ENCODE results near the gene BCO2. TPM values are rescaled to one million over a fixed set of nuclear protein-coding genes. Genes with fewer than 3 reads are reported as not detected.

Gene BCO2
- total RNA-seq, 2 donors from 2014 or later, result 0.24 to 1.0 TPM

GRCh38 chr11:112215621-112216020 is 40.3 kb downstream of the BCO2 start:
- DNase-seq, result no peak
- 75% methylated on average over 3 of the region's 6 CpGs; no CpG with 5 or more reads in 1 of the 2 experiments for WGBS, 2 experiments (ENCODE audit: insufficient coverage in 1 of 2, insufficient read length in 1 of 2)
- no peak overlapping the region for H3K4me3 ChIP-seq (ENCODE audit: low read length)
- no peak overlapping the region for H3K27ac ChIP-seq (ENCODE audit: low read depth, low read length)
- H3K9ac ChIP-seq (ENCODE audit: extremely low read depth, low read length, poor library complexity, severe bottlenecking), result no peak overlapping the region
- Mint-ChIP-seq H3K27me3 (ENCODE audit: insufficient read depth) (peaks cover 13% of the 10 kb centered on the region), H3K4me3 (no peak overlapping the region), H3K36me3 (ENCODE audit: low read depth) (no peaks in the 10 kb centered on the region), H3K9me3 (no peaks in the 10 kb centered on the region), H3K27ac (no peak overlapping the region), H3K4me1 (no peaks in the 10 kb centered on the region)
- H3K4me1 ChIP-seq (ENCODE audit: control insufficient read depth, insufficient read depth, low read length), result no peaks in the 10 kb centered on the region
- peaks cover 6% of the 10 kb centered on the region for H3K27me3 ChIP-seq (ENCODE audit: control insufficient read depth, insufficient read depth, low read length, poor library complexity, severe bottlenecking)
- H3K9me3 ChIP-seq (ENCODE audit: control insufficient read depth, low read length), result no peaks in the 10 kb centered on the region
- TF ChIP-seq CTCF (conservative IDR thresholded peaks at IDR 0.05), result no peak
- H3K36me3 ChIP-seq (ENCODE audit: control insufficient read depth, insufficient read depth, low read length), result no peaks in the 10 kb centered on the region

- no peak for TF ChIP-seq CTCF (conservative IDR thresholded peaks at IDR 0.05)
- H3K36me3 Mint-ChIP-seq (ENCODE audit: low read depth), result no peaks in the 10 kb centered on the region
- no peaks in the 10 kb centered on the region for H3K4me1 ChIP-seq (ENCODE audit: control insufficient read depth, insufficient read depth, low read length)
- H3K27me3 Mint-ChIP-seq (ENCODE audit: insufficient read depth), result peaks cover 13% of the 10 kb centered on the region
- H3K9ac ChIP-seq (ENCODE audit: extremely low read depth, low read length, poor library complexity, severe bottlenecking), result no peak overlapping the region
- H3K27ac ChIP-seq (ENCODE audit: low read depth, low read length), result no peak overlapping the region
- H3K27me3 ChIP-seq (ENCODE audit: control insufficient read depth, insufficient read depth, low read length, poor library complexity, severe bottlenecking), result peaks cover 2% of the 10 kb centered on the region
- DNase-seq, result no peak
- 93 to 100% methylated on average over 1 of the region's 1 CpG for WGBS, 2 experiments (ENCODE audit: insufficient coverage in 1 of 2, insufficient read length in 1 of 2)
- H3K36me3 ChIP-seq (ENCODE audit: control insufficient read depth, insufficient read depth, low read length), result no peaks in the 10 kb centered on the region
- H3K4me3 ChIP-seq (ENCODE audit: low read length), result no peak overlapping the region
- H3K4me3 Mint-ChIP-seq, result no peak overlapping the region
- no peak overlapping the region for H3K27ac Mint-ChIP-seq
- H3K4me1 Mint-ChIP-seq, result no peaks in the 10 kb centered on the region
- H3K9me3 ChIP-seq (ENCODE audit: control insufficient read depth, low read length), result no peaks in the 10 kb centered on the region
- no peaks in the 10 kb centered on the region for H3K9me3 Mint-ChIP-seq
Measured at GRCh38 chr11:112216561-112217105, 41.3 kb downstream of the BCO2 start.

GRCh38 chr11:112219476-112220232 is 44.3 kb downstream of the BCO2 start:
- peak; percentile 62 for DNase-seq
- peaks cover 31% of the 10 kb centered on the region for H3K27me3 Mint-ChIP-seq (ENCODE audit: insufficient read depth)
- TF ChIP-seq CTCF (conservative IDR thresholded peaks at IDR 0.05), result peak; percentile 86
- H3K9ac ChIP-seq (ENCODE audit: extremely low read depth, low read length, poor library complexity, severe bottlenecking), result no peak overlapping the region
- no peak overlapping the region for H3K27ac Mint-ChIP-seq
- H3K27ac ChIP-seq (ENCODE audit: low read depth, low read length), result no peak overlapping the region
- H3K9me3 Mint-ChIP-seq, result no peaks in the 10 kb centered on the region
- H3K4me3 Mint-ChIP-seq, result no peak overlapping the region
- H3K36me3 ChIP-seq (ENCODE audit: control insufficient read depth, insufficient read depth, low read length), result no peaks in the 10 kb centered on the region
- no peaks in the 10 kb centered on the region for H3K4me1 ChIP-seq (ENCODE audit: control insufficient read depth, insufficient read depth, low read length)
- WGBS, 2 experiments (ENCODE audit: insufficient coverage in 1 of 2, insufficient read length in 1 of 2), result 48 to 79% methylated on average over 4 to 7 of the region's 7 CpGs
- H3K4me3 ChIP-seq (ENCODE audit: low read length), result no peak overlapping the region
- no peaks in the 10 kb centered on the region for H3K4me1 Mint-ChIP-seq
- H3K27me3 ChIP-seq (ENCODE audit: control insufficient read depth, insufficient read depth, low read length, poor library complexity, severe bottlenecking), result peaks cover 20% of the 10 kb centered on the region
- H3K36me3 Mint-ChIP-seq (ENCODE audit: low read depth), result no peaks in the 10 kb centered on the region
- H3K9me3 ChIP-seq (ENCODE audit: control insufficient read depth, low read length), result no peaks in the 10 kb centered on the region
